Thymus (tissue), 11 donors: ENCODE data around the gene ERBB2. TPM values are rescaled to one million over a fixed set of nuclear protein-coding genes. Genes with fewer than 3 reads are reported as not detected.
"Not testable (repeated sequence)": the region's sequence is repeated elsewhere in the genome, so short reads cannot be mapped to it uniquely, and the experiment has no call there.

Experiments
- DNase-seq, 9 donors: peaks; one replicate each; pipeline ENCODE4 v3.0.0-alpha.2; 2013; ENCODE audit warnings: low spot score in 9 of 9, low read depth in 6 of 9, missing footprints in 1 of 9
- H3K27ac ChIP-seq, 2 donors: one replicate each; pipeline ENCODE4 v1.5.1; 2013; ENCODE audit warnings: control low read depth in 1 of 2, low read depth in 1 of 2, low read length in 1 of 2, mild to moderate bottlenecking in 1 of 2, moderate library complexity in 1 of 2
- H3K27me3 ChIP-seq, 2 donors: one replicate each; pipeline ENCODE4 v1.5.1; 2013; ENCODE audit warnings: low read length in 1 of 2; ENCODE audit not compliant: control insufficient read depth in 2 of 2, insufficient read depth in 1 of 2
- H3K36me3 ChIP-seq, 2 donors: one replicate each; pipeline ENCODE4 v1.5.1; 2013; ENCODE audit warnings: low read length in 1 of 2, mild to moderate bottlenecking in 1 of 2, moderate library complexity in 1 of 2; ENCODE audit not compliant: control insufficient read depth in 2 of 2, insufficient read depth in 2 of 2
- H3K4me1 ChIP-seq, 2 donors: one replicate each; pipeline ENCODE4 v1.5.1; 2013; ENCODE audit warnings: low read length in 2 of 2; ENCODE audit not compliant: control insufficient read depth in 2 of 2, insufficient read depth in 2 of 2
- H3K4me3 ChIP-seq, 2 donors: one replicate each; pipeline ENCODE4 v1.5.1; 2013; ENCODE audit warnings: low read length in 2 of 2, control low read depth in 1 of 2, mild to moderate bottlenecking in 1 of 2
- H3K9me3 ChIP-seq, 2 donors: one replicate each; pipeline ENCODE4 v1.5.1; 2013; ENCODE audit warnings: low read length in 1 of 2, mild to moderate bottlenecking in 1 of 2; ENCODE audit not compliant: control insufficient read depth in 2 of 2, insufficient read depth in 1 of 2
- WGBS: extraction: QIAGEN DNeasy Blood & Tissue Kit; methylation state at CpG from one replicate; pipeline ENCODE4 v1.1.7; 2013; 5-methylcytosine and 5-hydroxymethylcytosine counted together
- polyA plus RNA-seq: library from polyadenylated mRNA; stranded (reverse); fragments of 200-250 nt; gene quantifications from one replicate; pipeline ENCODE4 v1.2.3, GENCODE V29; 2013
- total RNA-seq: library from RNA; stranded (reverse); fragments of 120-200 nt; gene quantifications from one replicate; pipeline ENCODE4 v1.2.4, GENCODE V29; 2013
- donor health status: healthy.

The ERBB2 gene
- total and polyA plus RNA-seq, 2 donors = 6.1 to 14.3 TPM

- no peaks in the 10 kb centered on the region for H3K9me3 ChIP-seq
- H3K27me3 ChIP-seq = no peaks in the 10 kb centered on the region
- H3K4me1 ChIP-seq = peaks cover 5 to 10% of the 10 kb centered on the region in 2 donors
- H3K27ac ChIP-seq = no peak overlapping the region
- H3K4me3 ChIP-seq = no peak overlapping the region
- no peak for DNase-seq
- WGBS = 98% methylated on average over 13 of the region's 13 CpGs
- peaks cover 31 to 36% of the 10 kb centered on the region in 2 donors for H3K36me3 ChIP-seq
Measured at GRCh38 chr17:39724731-39725130, 24.9 kb downstream of the ERBB2 start.

- H3K4me1 ChIP-seq = peaks cover 9 to 14% of the 10 kb centered on the region in 2 donors
- not testable (repeated sequence) for H3K27ac ChIP-seq, H3K4me3 ChIP-seq, H3K27me3 ChIP-seq, DNase-seq, H3K9me3 ChIP-seq
- WGBS = 96% methylated on average over 1 of the region's 1 CpG
- peaks cover 31 to 36% of the 10 kb centered on the region in 2 donors for H3K36me3 ChIP-seq
Measured at GRCh38 chr17:39725923-39726322, 26.1 kb downstream of the ERBB2 start.

GRCh38 chr17:39726617-39727016 lies 26.8 kb downstream of the ERBB2 start:
- DNase-seq = no peak
- peaks cover 31 to 36% of the 10 kb centered on the region in 2 donors for H3K36me3 ChIP-seq
- no peak overlapping the region for H3K4me3 ChIP-seq
- H3K27me3 ChIP-seq = no peaks in the 10 kb centered on the region
- 98% methylated on average over 9 of the region's 9 CpGs for WGBS
- peaks cover 9 to 14% of the 10 kb centered on the region in 2 donors for H3K4me1 ChIP-seq
- no peaks in the 10 kb centered on the region for H3K9me3 ChIP-seq
- no peak overlapping the region for H3K27ac ChIP-seq

GRCh38 chr17:39727556-39727955 lies 27.7 kb downstream of the ERBB2 start:
- no peaks in the 10 kb centered on the region for H3K27me3 ChIP-seq
- no peak overlapping the region for H3K27ac ChIP-seq
- peaks cover 9 to 14% of the 10 kb centered on the region in 2 donors for H3K4me1 ChIP-seq
- no peaks in the 10 kb centered on the region for H3K9me3 ChIP-seq
- WGBS = 95% methylated on average over 10 of the region's 10 CpGs
- H3K36me3 ChIP-seq = peaks cover 31 to 36% of the 10 kb centered on the region in 2 donors
- H3K4me3 ChIP-seq = no peak overlapping the region
- no peak for DNase-seq

- Histone ChIP-seq H3K4me3 (peak overlapping the region; percentile 89 to 96), H3K27me3 (peaks cover 0 to 3% of the 10 kb centered on the region in 2 donors), H3K9me3 (no peaks in the 10 kb centered on the region), H3K36me3 (peaks cover 31 to 36% of the 10 kb centered on the region in 2 donors), H3K27ac (no peak overlapping the region), H3K4me1 (peaks cover 9 to 14% of the 10 kb centered on the region in 2 donors)
- WGBS = 92% methylated on average over 6 of the region's 6 CpGs
- no peak for DNase-seq
Measured at GRCh38 chr17:39729280-39729851, 29.5 kb downstream of the ERBB2 start.

GRCh38 chr17:39730095-39730921 lies 30.4 kb downstream of the ERBB2 start, which contains the start of gene MIEN1:
MIEN1 (minus strand) TSS chr17:39730532; CDS start chr17:39730495, 37 bp downstream.
- Histone ChIP-seq H3K27me3 (peaks cover 0 to 5% of the 10 kb centered on the region in 2 donors), H3K4me1 (peaks cover 9 to 14% of the 10 kb centered on the region in 2 donors), H3K4me3 (peak within 1 kb of the TSS; percentile 89 to 96), H3K36me3 (peaks cover 31 to 32% of the 10 kb centered on the region in 2 donors), H3K9me3 (no peaks in the 10 kb centered on the region), H3K27ac (peak within 1 kb of the TSS; percentile 75 to 93)
- WGBS = 2% methylated on average over 65 of the region's 65 CpGs
- peak; percentile 64 to 94 (median 85) for DNase-seq

GRCh38 chr17:39732586-39732985 lies 32.7 kb downstream of the ERBB2 start:
- Histone ChIP-seq H3K27ac (no peak overlapping the region), H3K36me3 (peaks cover 17 to 19% of the 10 kb centered on the region in 2 donors), H3K4me1 (peaks cover 11 to 31% of the 10 kb centered on the region in 2 donors), H3K4me3 (no peak overlapping the region), H3K9me3 (no peaks in the 10 kb centered on the region), H3K27me3 (peaks cover 2 to 27% of the 10 kb centered on the region in 2 donors)
- over 99% methylated on average over 3 of the region's 3 CpGs for WGBS
- DNase-seq = no peak

- peaks cover 0 to 5% of the 10 kb centered on the region in 2 donors for H3K9me3 ChIP-seq
- 73% methylated on average over 2 of the region's 2 CpGs for WGBS
- no peaks in the 10 kb centered on the region for H3K36me3 ChIP-seq
- peaks cover 5 to 60% of the 10 kb centered on the region in 2 donors for H3K27me3 ChIP-seq
- no peak overlapping the region for H3K27ac ChIP-seq
- H3K4me3 ChIP-seq = no peak overlapping the region
- peaks cover 17 to 49% of the 10 kb centered on the region in 2 donors for H3K4me1 ChIP-seq
- DNase-seq = no peak
Measured at GRCh38 chr17:39735882-39736281, 36.0 kb downstream of the ERBB2 start.
